Endothelial cell (in vitro differentiated cells): ENCODE data around the gene PRKCA. TPM values are rescaled to one million over a fixed set of nuclear protein-coding genes. Genes with fewer than 3 reads are reported as not detected.

ENCODE experiments used
- DNase-seq: peaks from one replicate; pipeline ENCODE4 v3.0.0; 2021; ENCODE audit warnings: low spot score
- H3K27ac Mint-ChIP-seq: one replicate; pipeline ENCODE4 v1.8.0; 2021; ENCODE audit warnings: mixed read lengths, inconsistent platforms; ENCODE audit not compliant: unreplicated experiment
- H3K27me3 Mint-ChIP-seq: one replicate; pipeline ENCODE4 v1.8.0; 2021; ENCODE audit warnings: mild to moderate bottlenecking, moderate library complexity, mixed read lengths, inconsistent platforms; ENCODE audit not compliant: unreplicated experiment
- H3K36me3 Mint-ChIP-seq: one replicate; pipeline ENCODE4 v1.8.0; 2021; ENCODE audit warnings: mild to moderate bottlenecking, low read depth, mixed read lengths, inconsistent platforms; ENCODE audit not compliant: unreplicated experiment
- H3K4me1 Mint-ChIP-seq: one replicate; pipeline ENCODE4 v1.8.0; 2021; ENCODE audit warnings: mild to moderate bottlenecking, mixed read lengths, inconsistent platforms; ENCODE audit not compliant: unreplicated experiment
- H3K4me3 Mint-ChIP-seq: one replicate; pipeline ENCODE4 v1.8.0; 2021; ENCODE audit warnings: mild to moderate bottlenecking, mixed read lengths, inconsistent platforms; ENCODE audit not compliant: unreplicated experiment
- H3K9me3 Mint-ChIP-seq: one replicate; pipeline ENCODE4 v1.8.0; 2021; ENCODE audit warnings: mixed read lengths, inconsistent platforms; ENCODE audit not compliant: unreplicated experiment
- CTCF ChIP-seq: fragments of 200-600 bp; sonication (generic); IDR thresholded peaks from one replicate; pipeline ENCODE4 v1.5.0; 2021; ENCODE audit warnings: antibody characterized with exemption; ENCODE audit not compliant: unreplicated experiment
- total RNA-seq: library from RNA; stranded (reverse); fragmentation: NEBNext Ultra II Directional; extraction: Animal tissue kit (Norgen Biotek cat#: 25700); gene quantifications from one replicate; pipeline ENCODE4 v1.2.1, GENCODE V29; 2021; ENCODE audit not compliant: unreplicated experiment

The PRKCA gene
- total RNA-seq, 1 donor from 2014 or later: 2.1 TPM

GRCh38 chr17:66364508-66364907 is 62.1 kb downstream of the PRKCA start:
- Mint-ChIP-seq H3K4me1 (peaks cover 6% of the 10 kb centered on the region), H3K9me3 (no peaks in the 10 kb centered on the region), H3K4me3 (no peak overlapping the region), H3K36me3 (no peaks in the 10 kb centered on the region), H3K27ac (no peak overlapping the region), H3K27me3 (no peaks in the 10 kb centered on the region)
- DNase-seq: no peak
- no peak for TF ChIP-seq CTCF

DNA sequence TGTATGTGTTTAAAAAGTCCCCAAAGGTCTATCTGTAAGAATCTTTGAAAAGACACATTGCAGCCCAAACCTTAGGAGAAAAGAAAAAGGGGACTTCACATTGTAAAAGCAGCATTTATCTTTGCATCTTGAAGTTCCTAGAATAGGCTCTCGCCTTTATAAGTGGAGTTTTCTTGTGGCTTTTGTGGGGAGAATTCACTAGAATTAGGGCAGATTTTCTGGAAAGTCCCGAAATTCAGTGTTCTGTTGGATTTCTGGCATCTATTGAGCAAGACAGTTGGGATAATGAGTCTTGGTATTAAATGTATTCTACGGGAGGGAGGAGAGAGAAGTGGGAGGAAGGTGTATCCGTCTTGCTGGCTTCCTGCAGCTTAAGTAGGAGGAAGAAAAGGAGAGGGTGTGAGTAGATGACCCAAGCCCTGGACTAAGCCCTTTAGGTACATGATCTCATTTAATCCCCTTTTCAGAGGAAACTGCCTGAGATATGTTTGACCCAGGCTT is 62.6 kb downstream of the PRKCA start:
- Mint-ChIP-seq H3K4me3 (no peak overlapping the region), H3K9me3 (no peaks in the 10 kb centered on the region), H3K36me3 (no peaks in the 10 kb centered on the region), H3K27ac (no peak overlapping the region), H3K4me1 (peaks cover 6% of the 10 kb centered on the region), H3K27me3 (peaks cover 2% of the 10 kb centered on the region)
- no peak for TF ChIP-seq CTCF
- DNase-seq: no peak

DNA sequence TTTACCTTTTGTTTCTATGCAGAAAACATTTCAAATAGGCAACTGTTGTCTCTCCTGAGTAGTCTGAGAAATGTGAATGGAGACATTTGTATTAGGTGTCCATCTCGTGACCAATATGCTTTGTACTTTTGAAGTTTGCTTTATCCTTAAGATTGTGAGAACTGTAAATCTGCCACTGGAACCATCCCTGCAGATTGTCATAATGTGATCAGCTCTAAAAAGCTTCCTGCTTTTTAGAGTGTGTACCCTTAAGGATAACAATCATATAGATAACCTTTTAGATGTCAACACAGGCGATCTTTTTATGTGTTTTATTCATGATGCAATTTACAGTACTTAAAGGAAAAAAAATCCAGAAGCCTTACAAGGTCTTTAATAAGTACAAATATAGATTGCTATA is 63.5 kb downstream of the PRKCA start:
- peaks cover 6% of the 10 kb centered on the region for H3K4me1 Mint-ChIP-seq
- no peak for TF ChIP-seq CTCF
- H3K4me3 Mint-ChIP-seq: no peak overlapping the region
- no peaks in the 10 kb centered on the region for H3K9me3 Mint-ChIP-seq
- no peak overlapping the region for H3K27ac Mint-ChIP-seq
- no peak for DNase-seq
- H3K36me3 Mint-ChIP-seq: no peaks in the 10 kb centered on the region
- peaks cover 2% of the 10 kb centered on the region for H3K27me3 Mint-ChIP-seq

- no peak for DNase-seq
- Mint-ChIP-seq H3K27ac (no peak overlapping the region), H3K27me3 (peaks cover 2% of the 10 kb centered on the region), H3K36me3 (no peaks in the 10 kb centered on the region), H3K9me3 (no peaks in the 10 kb centered on the region), H3K4me1 (peaks cover 6% of the 10 kb centered on the region), H3K4me3 (no peak overlapping the region)
- no peak for TF ChIP-seq CTCF
Observed at GRCh38 chr17:66367107-66367506, 64.7 kb downstream of the PRKCA start.

GRCh38 chr17:66369830-66370229 is 67.4 kb downstream of the PRKCA start:
- Mint-ChIP-seq H3K9me3 (no peaks in the 10 kb centered on the region), H3K36me3 (no peaks in the 10 kb centered on the region), H3K4me3 (no peak overlapping the region), H3K27me3 (peaks cover 2% of the 10 kb centered on the region), H3K27ac (no peak overlapping the region), H3K4me1 (peaks cover 6% of the 10 kb centered on the region)
- TF ChIP-seq CTCF: no peak
- DNase-seq: no peak
